Endothelial cell of umbilical vein (primary cell): ENCODE measurements around the gene BHLHA15.

Experiments used
- CTCF ChIP-seq, 2 donors: IDR thresholded peaks; 1 replicate in 1 of 2; 2 replicates in 1 of 2; pipeline ENCODE4 v1.5.1; 2011; ENCODE audit warnings: low read length in 2 of 2, mild to moderate bottlenecking in 2 of 2, moderate library complexity in 2 of 2, control low read depth in 1 of 2, inconsistent platforms in 1 of 2, low read depth in 1 of 2; ENCODE audit not compliant: insufficient read depth in 1 of 2; ENCODE audit errors: extremely low read depth in 1 of 2
- EZH2 ChIP-seq: IDR thresholded peaks from 2 replicates; pipeline ENCODE4 v1.6.1; 2012; ENCODE audit warnings: borderline replicate concordance, low read depth, mild to moderate bottlenecking, moderate library complexity, low read length, inconsistent platforms; ENCODE audit not compliant: severe bottlenecking
- FOS ChIP-seq: IDR thresholded peaks from 2 replicates; pipeline ENCODE4 v1.6.1; 2011; ENCODE audit warnings: mild to moderate bottlenecking, low read length, moderate library complexity, borderline replicate concordance; ENCODE audit not compliant: insufficient read depth
- GATA2 ChIP-seq: IDR thresholded peaks from 2 replicates; pipeline ENCODE4 v1.7.0; 2011; ENCODE audit warnings: low read depth, mild to moderate bottlenecking, moderate library complexity, mixed read lengths, low read length; ENCODE audit not compliant: insufficient read length, insufficient read depth
- JUN ChIP-seq: IDR thresholded peaks from 2 replicates; pipeline ENCODE4 v1.6.1; 2011; ENCODE audit warnings: borderline replicate concordance, low read depth; ENCODE audit not compliant: insufficient read length, insufficient read depth
- MYC ChIP-seq: IDR thresholded peaks from one replicate; pipeline ENCODE4 v1.6.1; 2011; ENCODE audit warnings: mild to moderate bottlenecking, low read depth, low read length
- POLR2A ChIP-seq: IDR thresholded peaks from 2 replicates; pipeline ENCODE4 v1.6.1; 2012; ENCODE audit warnings: low read depth, mild to moderate bottlenecking, control low read depth, low read length
- POLR2AphosphoS5 ChIP-seq: IDR thresholded peaks from 2 replicates; pipeline ENCODE4 v1.6.1; 2012; ENCODE audit warnings: low read depth, mild to moderate bottlenecking, control low read depth, low read length, moderate library complexity; ENCODE audit not compliant: insufficient read depth
- TF ChIP-seq, protein P1 (sequence below): IDR thresholded peaks from 2 replicates; pipeline ENCODE4 v1.6.1; 2011; ENCODE audit not compliant: insufficient read depth, insufficient read length

DNA sequence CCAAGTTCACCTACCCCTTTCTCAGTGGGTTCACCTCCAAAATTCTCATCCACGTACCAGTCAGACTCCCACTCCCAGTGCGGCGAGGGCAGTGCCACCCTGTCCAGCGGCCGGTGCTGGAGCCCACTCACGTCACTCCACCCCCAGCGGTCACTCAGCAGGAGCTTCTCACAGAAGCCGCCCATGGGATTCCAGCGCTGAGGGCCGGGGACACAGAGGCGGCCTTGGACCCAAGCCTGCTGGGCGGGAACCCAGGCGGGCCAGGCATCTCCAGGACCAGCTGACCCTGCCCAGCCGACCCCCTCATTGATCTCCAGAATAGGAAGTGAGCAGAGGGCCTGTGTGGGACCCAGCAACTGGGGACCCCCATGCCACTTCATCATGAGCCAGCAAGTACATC, 33.6 kb downstream of the BHLHA15 start:
- TF ChIP-seq CTCF (IDR thresholded peaks at IDR 0.05; ENCODE audit: extremely low read depth in 1 of 2, insufficient read depth in 1 of 2, low read depth in 1 of 2, low read length in 2 of 2) (no peak), EZH2 (no peak), MYC (no peak), POLR2A (no peak), POLR2AphosphoS5 (no peak), JUN (no peak), GATA2 (no peak), FOS (no peak)
- TF ChIP-seq, protein P1, sequence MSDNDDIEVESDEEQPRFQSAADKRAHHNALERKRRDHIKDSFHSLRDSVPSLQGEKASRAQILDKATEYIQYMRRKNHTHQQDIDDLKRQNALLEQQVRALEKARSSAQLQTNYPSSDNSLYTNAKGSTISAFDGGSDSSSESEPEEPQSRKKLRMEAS = no peak
